Progenitor cell of endocrine pancreas (in vitro differentiated cells): ENCODE results near the gene CMBL. TPM values are rescaled to one million over a fixed set of nuclear protein-coding genes. Genes with fewer than 3 reads are reported as not detected.

Source experiments
- DNase-seq: peaks from one replicate; pipeline ENCODE4 v3.0.0; 2021; ENCODE audit warnings: low spot score; ENCODE audit not compliant: unreplicated experiment
- H3K27ac Mint-ChIP-seq: 2 replicates; pipeline ENCODE4 v1.8.0; 2021; ENCODE audit warnings: mild to moderate bottlenecking, moderate library complexity, mixed read lengths
- H3K27me3 Mint-ChIP-seq: 2 replicates; pipeline ENCODE4 v1.8.0; 2021; ENCODE audit warnings: mixed read lengths
- H3K36me3 Mint-ChIP-seq: 2 replicates; pipeline ENCODE4 v1.8.0; 2022; ENCODE audit warnings: mixed read lengths; ENCODE audit not compliant: insufficient read depth
- H3K4me1 Mint-ChIP-seq: 2 replicates; pipeline ENCODE4 v1.8.0; 2021; ENCODE audit warnings: low read depth, mixed read lengths
- H3K4me3 Mint-ChIP-seq: 2 replicates; pipeline ENCODE4 v1.8.0; 2021; ENCODE audit warnings: low read depth, mild to moderate bottlenecking, moderate library complexity, mixed read lengths
- H3K9me3 Mint-ChIP-seq: 2 replicates; pipeline ENCODE4 v1.8.0; 2021; ENCODE audit warnings: low read depth, mixed read lengths
- total RNA-seq: library from RNA; stranded (reverse); gene quantifications from 2 replicates; pipeline ENCODE4 v1.2.1, GENCODE V29; 2021
- TF ChIP-seq, protein P1 (sequence below): fragments of 200-600 bp; sonication (generic); IDR thresholded peaks from one replicate; pipeline ENCODE4 v1.5.0; 2021; ENCODE audit warnings: antibody characterized with exemption, mild to moderate bottlenecking; ENCODE audit not compliant: unreplicated experiment

CMBL gene
- total RNA-seq, 1 donor from 2014 or later: 10.0 TPM

GRCh38 chr5:10266839-10267238, 40.9 kb downstream of the CMBL start:
- H3K4me3 Mint-ChIP-seq: no peak overlapping the region
- no peaks in the 10 kb centered on the region for H3K27me3 Mint-ChIP-seq

GRCh38 chr5:10266137-10266536, 41.6 kb downstream of the CMBL start:
- Mint-ChIP-seq H3K27ac (no peak overlapping the region), H3K9me3 (no peaks in the 10 kb centered on the region), H3K4me1 (no peaks in the 10 kb centered on the region), H3K4me3 (no peak overlapping the region), H3K36me3 (peaks cover 16% of the 10 kb centered on the region), H3K27me3 (no peaks in the 10 kb centered on the region)
- no peak for DNase-seq
- TF ChIP-seq, protein P1, sequence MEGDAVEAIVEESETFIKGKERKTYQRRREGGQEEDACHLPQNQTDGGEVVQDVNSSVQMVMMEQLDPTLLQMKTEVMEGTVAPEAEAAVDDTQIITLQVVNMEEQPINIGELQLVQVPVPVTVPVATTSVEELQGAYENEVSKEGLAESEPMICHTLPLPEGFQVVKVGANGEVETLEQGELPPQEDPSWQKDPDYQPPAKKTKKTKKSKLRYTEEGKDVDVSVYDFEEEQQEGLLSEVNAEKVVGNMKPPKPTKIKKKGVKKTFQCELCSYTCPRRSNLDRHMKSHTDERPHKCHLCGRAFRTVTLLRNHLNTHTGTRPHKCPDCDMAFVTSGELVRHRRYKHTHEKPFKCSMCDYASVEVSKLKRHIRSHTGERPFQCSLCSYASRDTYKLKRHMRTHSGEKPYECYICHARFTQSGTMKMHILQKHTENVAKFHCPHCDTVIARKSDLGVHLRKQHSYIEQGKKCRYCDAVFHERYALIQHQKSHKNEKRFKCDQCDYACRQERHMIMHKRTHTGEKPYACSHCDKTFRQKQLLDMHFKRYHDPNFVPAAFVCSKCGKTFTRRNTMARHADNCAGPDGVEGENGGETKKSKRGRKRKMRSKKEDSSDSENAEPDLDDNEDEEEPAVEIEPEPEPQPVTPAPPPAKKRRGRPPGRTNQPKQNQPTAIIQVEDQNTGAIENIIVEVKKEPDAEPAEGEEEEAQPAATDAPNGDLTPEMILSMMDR: no peak

More at GRCh38 chr5:10266839-10267238, 40.9 kb downstream of the CMBL start:
- no peaks in the 10 kb centered on the region for H3K9me3 Mint-ChIP-seq
- no peak for DNase-seq
- TF ChIP-seq, protein P1: no peak
- peaks cover 13% of the 10 kb centered on the region for H3K36me3 Mint-ChIP-seq
- no peaks in the 10 kb centered on the region for H3K4me1 Mint-ChIP-seq
- H3K27ac Mint-ChIP-seq: no peak overlapping the region

DNA sequence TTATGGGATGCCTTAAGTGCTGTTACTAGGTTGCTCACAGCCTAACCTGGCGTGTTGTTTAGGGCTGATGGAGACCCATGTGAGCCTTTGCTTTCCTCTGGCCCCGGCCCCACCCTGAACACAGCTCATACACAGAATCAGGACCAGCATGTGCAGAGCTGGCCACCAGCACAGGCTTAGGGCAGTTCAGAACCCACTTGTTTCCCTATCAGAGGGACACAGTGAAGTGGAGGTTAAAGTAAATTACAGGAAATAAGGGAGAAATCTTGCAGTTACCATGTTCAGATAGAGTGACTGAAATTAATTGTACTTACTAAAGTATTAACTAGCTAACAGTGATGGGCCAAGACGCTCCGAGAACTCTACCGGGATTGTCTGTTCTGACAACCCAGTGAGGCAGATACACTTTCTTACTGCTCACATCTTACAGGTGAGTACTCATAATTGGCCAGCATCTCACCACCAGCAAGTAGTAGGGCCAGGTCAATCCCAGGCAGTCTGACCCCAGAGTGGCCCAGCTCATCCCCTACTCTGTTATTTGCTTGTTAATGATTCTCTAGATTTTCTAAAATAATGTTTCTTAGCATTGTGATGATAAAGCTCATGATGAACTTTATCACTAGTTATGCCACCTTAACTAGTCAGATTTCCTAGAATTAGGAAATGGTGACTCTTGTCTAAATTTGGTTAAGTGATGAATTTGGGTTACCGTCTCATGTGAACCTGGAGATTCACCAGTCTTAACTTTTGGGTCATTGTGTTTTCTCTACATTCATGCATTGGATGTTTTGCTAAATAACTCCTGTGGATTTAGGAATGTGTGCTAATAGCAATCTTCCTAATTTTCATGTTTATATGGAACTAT, 42.2 kb downstream of the CMBL start:
- no peaks in the 10 kb centered on the region for H3K27me3 Mint-ChIP-seq

DNA sequence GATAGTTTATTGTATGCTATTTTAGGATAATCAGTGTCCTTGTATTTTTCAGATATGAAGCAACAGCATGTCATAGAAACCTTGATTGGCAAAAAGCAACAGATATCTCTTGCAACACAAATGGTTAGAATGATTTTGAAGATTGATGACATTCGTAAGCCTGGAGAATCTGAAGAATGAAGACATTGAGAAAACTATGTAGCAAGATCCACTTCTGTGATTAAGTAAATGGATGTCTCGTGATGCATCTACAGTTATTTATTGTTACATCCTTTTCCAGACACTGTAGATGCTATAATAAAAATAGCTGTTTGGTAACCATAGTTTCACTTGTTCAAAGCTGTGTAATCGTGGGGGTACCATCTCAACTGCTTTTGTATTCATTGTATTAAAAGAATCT, 43.1 kb downstream of the CMBL start:
- DNase-seq: no peak
- H3K27me3 Mint-ChIP-seq: no peaks in the 10 kb centered on the region
- TF ChIP-seq, protein P1: no peak
- H3K36me3 Mint-ChIP-seq: peaks cover 23% of the 10 kb centered on the region
- no peaks in the 10 kb centered on the region for H3K4me1 Mint-ChIP-seq
- H3K27ac Mint-ChIP-seq: no peak overlapping the region
- no peaks in the 10 kb centered on the region for H3K9me3 Mint-ChIP-seq
- no peak overlapping the region for H3K4me3 Mint-ChIP-seq

More for the DNA sequence above, 42.2 kb downstream of the CMBL start:
- H3K4me3 Mint-ChIP-seq: no peak overlapping the region
- no peak for DNase-seq
- TF ChIP-seq, protein P1: no peak
- H3K36me3 Mint-ChIP-seq: peaks cover 19% of the 10 kb centered on the region
- no peaks in the 10 kb centered on the region for H3K9me3 Mint-ChIP-seq
- no peaks in the 10 kb centered on the region for H3K4me1 Mint-ChIP-seq
- H3K27ac Mint-ChIP-seq: peak overlapping the region; percentile 52

GRCh38 chr5:10262995-10263394, 44.7 kb downstream of the CMBL start:
- TF ChIP-seq, protein P1: no peak
- Mint-ChIP-seq H3K27ac (no peak overlapping the region), H3K27me3 (no peaks in the 10 kb centered on the region), H3K4me3 (no peak overlapping the region), H3K9me3 (no peaks in the 10 kb centered on the region), H3K4me1 (no peaks in the 10 kb centered on the region), H3K36me3 (peaks cover 32% of the 10 kb centered on the region)
- DNase-seq: no peak
